Measurements from ENCODE around the gene GPANK1. TPM values are rescaled to one million over a fixed set of nuclear protein-coding genes. Genes with fewer than 3 reads are reported as not detected.
A peak's percentile ranks its signal among the peaks of the same experiment; 100 is the strongest.

GPANK1 gene
- total RNA-seq, 1 donor from 2014 or later = 30.1 TPM

- Mint-ChIP-seq H3K36me3 (ENCODE audit: unreplicated experiment) (peaks cover 2% of the 10 kb centered on the region), H3K27ac (ENCODE audit: unreplicated experiment) (peak within 1 kb of the TSS; percentile 92), H3K4me3 (ENCODE audit: unreplicated experiment) (peak within 1 kb of the TSS; percentile 93), H3K27me3 (ENCODE audit: unreplicated experiment) (peaks cover 22% of the 10 kb centered on the region), H3K4me1 (ENCODE audit: low read depth, unreplicated experiment) (peaks cover 29% of the 10 kb centered on the region), H3K9me3 (ENCODE audit: unreplicated experiment) (peaks cover 9% of the 10 kb centered on the region)
- TF ChIP-seq CTCF (IDR thresholded peaks at IDR 0.05; ENCODE audit: partially characterized antibody, unreplicated experiment) = no peak
- DNase-seq = peak; percentile 86
Observed at GRCh38 chr6:31660381-31661261, 4.2 kb downstream of the GPANK1 start, which contains the start of gene C6orf47. C6orf47 (minus strand) TSS chr6:31660778; CDS start chr6:31659947, 831 bp downstream.

GRCh38 chr6:31659649-31660380 lies 5.0 kb downstream of the GPANK1 start:
- Mint-ChIP-seq H3K4me1 (ENCODE audit: low read depth, unreplicated experiment) (peaks cover 31% of the 10 kb centered on the region), H3K9me3 (ENCODE audit: unreplicated experiment) (peaks cover 8% of the 10 kb centered on the region), H3K27ac (ENCODE audit: unreplicated experiment) (peak overlapping the region; percentile 92), H3K36me3 (ENCODE audit: unreplicated experiment) (peaks cover 4% of the 10 kb centered on the region), H3K4me3 (ENCODE audit: unreplicated experiment) (peak overlapping the region; percentile 93), H3K27me3 (ENCODE audit: unreplicated experiment) (peaks cover 21% of the 10 kb centered on the region)
- DNase-seq = no peak
- no peak for TF ChIP-seq CTCF (IDR thresholded peaks at IDR 0.05; ENCODE audit: partially characterized antibody, unreplicated experiment)

GRCh38 chr6:31658983-31659648 lies 5.7 kb downstream of the GPANK1 start:
- no peak for TF ChIP-seq CTCF (IDR thresholded peaks at IDR 0.05; ENCODE audit: partially characterized antibody, unreplicated experiment)
- Mint-ChIP-seq H3K4me3 (ENCODE audit: unreplicated experiment) (peak overlapping the region; percentile 93), H3K9me3 (ENCODE audit: unreplicated experiment) (peaks cover under 1% of the 10 kb centered on the region), H3K36me3 (ENCODE audit: unreplicated experiment) (peaks cover 4% of the 10 kb centered on the region), H3K4me1 (ENCODE audit: low read depth, unreplicated experiment) (peaks cover 29% of the 10 kb centered on the region), H3K27me3 (ENCODE audit: unreplicated experiment) (peaks cover 18% of the 10 kb centered on the region), H3K27ac (ENCODE audit: unreplicated experiment) (no peak overlapping the region)
- DNase-seq = no peak

- no peak for DNase-seq
- Mint-ChIP-seq H3K4me3 (ENCODE audit: unreplicated experiment) (peak overlapping the region; percentile 93), H3K36me3 (ENCODE audit: unreplicated experiment) (peaks cover 4% of the 10 kb centered on the region), H3K27me3 (ENCODE audit: unreplicated experiment) (peaks cover 15% of the 10 kb centered on the region), H3K27ac (ENCODE audit: unreplicated experiment) (peak overlapping the region; percentile 17), H3K9me3 (ENCODE audit: unreplicated experiment) (no peaks in the 10 kb centered on the region), H3K4me1 (ENCODE audit: low read depth, unreplicated experiment) (peaks cover 21% of the 10 kb centered on the region)
- TF ChIP-seq CTCF (IDR thresholded peaks at IDR 0.05; ENCODE audit: partially characterized antibody, unreplicated experiment) = no peak
Observed at GRCh38 chr6:31658158-31658688, 6.6 kb downstream of the GPANK1 start.
